ENCODE measurements around the gene FKBP1B.
"Not testable (repeated sequence)": the region's sequence is repeated elsewhere in the genome, so short reads cannot be mapped to it uniquely, and the experiment has no call there.

FKBP1B gene

GRCh38 chr2:24058564-24059271 lies 9.2 kb downstream of the FKBP1B start:
- no peak for DNase-seq (ENCODE audit: low read depth in 2 of 2)

GRCh38 chr2:24065341-24065740 lies 15.8 kb downstream of the FKBP1B start:
- DNase-seq (ENCODE audit: low read depth in 2 of 2), result no peak

GRCh38 chr2:24072259-24072658 lies 22.7 kb downstream of the FKBP1B start:
- no peak for DNase-seq (ENCODE audit: low read depth in 2 of 2)

- no peak for DNase-seq (ENCODE audit: low read depth in 2 of 2)
Measured at GRCh38 chr2:24073816-24074215, 24.3 kb downstream of the FKBP1B start.

GRCh38 chr2:24075259-24075658 lies 25.7 kb downstream of the FKBP1B start:
- DNase-seq (ENCODE audit: low read depth in 2 of 2), result no peak

GRCh38 chr2:24075915-24076848 lies 26.6 kb downstream of the FKBP1B start, which contains the start of gene SF3B6:
TSS of gene SF3B6 (minus strand) at chr2:24076326. CDS start at chr2:24076229, 97 bp downstream.
- DNase-seq (ENCODE audit: low read depth in 2 of 2), result peak; percentile 96 to 99

- no peak for DNase-seq (ENCODE audit: low read depth in 2 of 2)
Measured at GRCh38 chr2:24076849-24077534, 27.5 kb downstream of the FKBP1B start.

- DNase-seq (ENCODE audit: low read depth in 2 of 2), result no peak
Measured at GRCh38 chr2:24077535-24077877, 28.0 kb downstream of the FKBP1B start.

GRCh38 chr2:24077879-24078278 lies 28.3 kb downstream of the FKBP1B start:
- DNase-seq (ENCODE audit: low read depth in 2 of 2), result no peak

GRCh38 chr2:24080701-24081100 lies 31.2 kb downstream of the FKBP1B start:
- no peak for DNase-seq (ENCODE audit: low read depth in 2 of 2)

- no peak for DNase-seq (ENCODE audit: low read depth in 2 of 2)
Measured at GRCh38 chr2:24082787-24083566, 33.4 kb downstream of the FKBP1B start.

- DNase-seq (ENCODE audit: low read depth in 2 of 2), result no peak
Measured at GRCh38 chr2:24083567-24084385, 34.2 kb downstream of the FKBP1B start.

- peak; percentile 62 to 64 for DNase-seq (ENCODE audit: low read depth in 2 of 2)
Measured at GRCh38 chr2:24084386-24085199, 35.1 kb downstream of the FKBP1B start, which contains the start of gene TP53I3. TSS of gene TP53I3 (minus strand) at chr2:24084834. CDS start at chr2:24084326, 508 bp downstream.

GRCh38 chr2:24085200-24085489 lies 35.6 kb downstream of the FKBP1B start:
- DNase-seq (ENCODE audit: low read depth in 2 of 2), result no peak

GRCh38 chr2:24086241-24086640 lies 36.7 kb downstream of the FKBP1B start:
- no peak for DNase-seq (ENCODE audit: low read depth in 2 of 2)

- DNase-seq (ENCODE audit: low read depth in 2 of 2), result no peak
Measured at GRCh38 chr2:24087032-24087431, 37.5 kb downstream of the FKBP1B start.

GRCh38 chr2:24088821-24089359 lies 39.3 kb downstream of the FKBP1B start:
- DNase-seq (ENCODE audit: low read depth in 2 of 2), result no peak

GRCh38 chr2:24093270-24093669 lies 43.7 kb downstream of the FKBP1B start:
- DNase-seq (ENCODE audit: low read depth in 2 of 2), result not testable (repeated sequence)

GRCh38 chr2:24095171-24095677 lies 45.7 kb downstream of the FKBP1B start:
- DNase-seq (ENCODE audit: low read depth in 2 of 2), result not testable (repeated sequence)

All from stimulated activated CD8-positive, alpha-beta memory T cell treated with anti-CD3 and anti-CD28 coated beads, Interleukin-7, amount 100 ng/mL, for 1 hour (primary cell).